Tibial artery (tissue), 4 donors: Measurements from ENCODE around the gene OR2F2.

Experiments used
- DNase-seq, 2 donors: peaks; one replicate each; pipeline ENCODE4 v3.0.0-alpha.2; 2019
- H3K27ac ChIP-seq, 2 donors: fragments of 200-600 bp; sonication (generic) in 1 of 2; 1 replicate in 1 of 2; 2 replicates in 1 of 2; pipeline ENCODE4 v1.5.1; 2018 to 2019; ENCODE audit warnings: mild to moderate bottlenecking in 1 of 2
- H3K27me3 ChIP-seq, 2 donors: fragments of 200-600 bp; sonication (generic) in 1 of 2; one replicate each; pipeline versions ENCODE4 v1.5.1 to v1.6.0; 2016 to 2019
- H3K36me3 ChIP-seq, 3 donors: fragments of 200-600 bp; sonication (generic) in 2 of 3; one replicate each; pipeline ENCODE4 v1.5.1; 2016 to 2019; ENCODE audit warnings: mild to moderate bottlenecking in 2 of 3
- H3K4me1 ChIP-seq, 4 donors: fragments of 200-600 bp; sonication (generic) in 2 of 4; 1 replicate in 3 of 4; 2 replicates in 1 of 4; pipeline ENCODE4 v1.5.1; 2016 to 2019
- H3K4me3 ChIP-seq, 2 donors: fragments of 200-600 bp; sonication (generic) in 1 of 2; 1 replicate in 1 of 2; 2 replicates in 1 of 2; pipeline ENCODE4 v1.5.1; 2018 to 2019; ENCODE audit warnings: mild to moderate bottlenecking in 2 of 2
- H3K9me3 ChIP-seq, 3 donors: fragments of 200-600 bp; sonication (generic) in 1 of 3; one replicate each; pipeline ENCODE4 v1.5.1; 2016 to 2019
- intact Hi-C: fragments of 100-400 bp; cut with DNase I; formaldehyde crosslinking; loops from one replicate; pipeline ENCODE4 v1.15.0; 2023; ENCODE audit warnings: low total_unique reads
- TF ChIP-seq, protein P1 (sequence below), 2 experiments: fragments of 200-600 bp in 1 of 2; fragments of 450-650 bp in 1 of 2; IDR thresholded peaks; one replicate each; pipeline ENCODE4 v1.5.1; 2017 to 2019; ENCODE audit warnings: antibody characterized with exemption in 2 of 2, mild to moderate bottlenecking in 1 of 2, moderate library complexity in 1 of 2

Gene OR2F2

DNA sequence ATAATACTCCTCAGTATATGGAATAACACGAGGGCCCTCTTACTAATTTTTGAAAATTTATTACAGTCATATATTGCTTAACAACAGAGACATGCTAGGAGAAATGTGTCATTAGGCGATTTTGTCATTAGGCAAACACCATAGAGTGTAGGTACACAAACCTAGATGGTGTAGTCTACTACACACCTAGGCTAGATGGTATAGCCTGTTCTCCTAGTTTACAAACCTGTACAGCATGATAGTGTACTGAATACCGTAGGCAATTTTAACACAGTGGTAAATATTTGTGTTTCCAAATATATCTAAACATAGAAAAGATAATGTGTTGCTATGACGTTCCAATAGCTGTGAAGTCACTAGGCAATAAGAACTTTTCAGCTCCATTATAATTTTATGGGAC is 32.4 kb downstream of the OR2F2 start:
- no peak for DNase-seq
- Histone ChIP-seq H3K4me3 (no peak overlapping the region), H3K9me3 (peaks cover 0 to 6% (median 0%) of the 10 kb centered on the region in 3 donors), H3K27ac (no peak overlapping the region), H3K27me3 (no peaks in the 10 kb centered on the region), H3K36me3 (no peaks in the 10 kb centered on the region), H3K4me1 (no peaks in the 10 kb centered on the region)
- TF ChIP-seq, protein P1, sequence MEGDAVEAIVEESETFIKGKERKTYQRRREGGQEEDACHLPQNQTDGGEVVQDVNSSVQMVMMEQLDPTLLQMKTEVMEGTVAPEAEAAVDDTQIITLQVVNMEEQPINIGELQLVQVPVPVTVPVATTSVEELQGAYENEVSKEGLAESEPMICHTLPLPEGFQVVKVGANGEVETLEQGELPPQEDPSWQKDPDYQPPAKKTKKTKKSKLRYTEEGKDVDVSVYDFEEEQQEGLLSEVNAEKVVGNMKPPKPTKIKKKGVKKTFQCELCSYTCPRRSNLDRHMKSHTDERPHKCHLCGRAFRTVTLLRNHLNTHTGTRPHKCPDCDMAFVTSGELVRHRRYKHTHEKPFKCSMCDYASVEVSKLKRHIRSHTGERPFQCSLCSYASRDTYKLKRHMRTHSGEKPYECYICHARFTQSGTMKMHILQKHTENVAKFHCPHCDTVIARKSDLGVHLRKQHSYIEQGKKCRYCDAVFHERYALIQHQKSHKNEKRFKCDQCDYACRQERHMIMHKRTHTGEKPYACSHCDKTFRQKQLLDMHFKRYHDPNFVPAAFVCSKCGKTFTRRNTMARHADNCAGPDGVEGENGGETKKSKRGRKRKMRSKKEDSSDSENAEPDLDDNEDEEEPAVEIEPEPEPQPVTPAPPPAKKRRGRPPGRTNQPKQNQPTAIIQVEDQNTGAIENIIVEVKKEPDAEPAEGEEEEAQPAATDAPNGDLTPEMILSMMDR (IDR thresholded peaks at IDR 0.05): no peak
- intact Hi-C loops: no loop called here

DNA sequence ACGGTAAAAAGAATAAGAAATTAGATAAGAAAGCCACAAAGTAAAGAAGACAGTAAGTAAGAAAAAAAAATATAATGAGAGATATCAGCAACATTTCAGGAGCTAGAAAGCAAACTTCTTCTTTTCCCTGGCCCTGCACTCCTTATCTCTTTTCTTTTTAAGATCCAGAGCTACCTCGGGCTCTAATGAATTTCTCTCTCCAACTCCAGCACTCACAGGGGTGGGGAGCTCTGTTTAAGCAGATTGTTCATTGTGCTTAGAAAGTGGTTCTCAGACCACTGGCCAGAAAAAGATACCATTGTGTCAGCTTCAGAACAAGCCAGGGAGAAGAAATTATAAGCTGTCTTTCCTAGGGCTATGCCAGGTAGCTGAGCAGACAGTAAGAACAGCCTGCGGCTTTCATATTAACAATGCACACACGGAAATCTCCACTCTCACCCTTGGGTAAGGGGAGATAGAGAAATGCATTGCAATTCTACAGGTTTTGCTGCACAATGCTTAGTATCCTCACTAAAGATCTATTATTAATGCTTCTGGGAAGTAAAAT is 38.9 kb downstream of the OR2F2 start:
- Histone ChIP-seq H3K4me1 (no peaks in the 10 kb centered on the region), H3K27me3 (no peaks in the 10 kb centered on the region), H3K27ac (no peak overlapping the region), H3K4me3 (no peak overlapping the region), H3K36me3 (no peaks in the 10 kb centered on the region), H3K9me3 (peaks cover 0 to 6% (median 0%) of the 10 kb centered on the region in 3 donors)
- intact Hi-C loops: no loop called here
- TF ChIP-seq, protein P1 (IDR thresholded peaks at IDR 0.05): no peak
- no peak for DNase-seq

DNA sequence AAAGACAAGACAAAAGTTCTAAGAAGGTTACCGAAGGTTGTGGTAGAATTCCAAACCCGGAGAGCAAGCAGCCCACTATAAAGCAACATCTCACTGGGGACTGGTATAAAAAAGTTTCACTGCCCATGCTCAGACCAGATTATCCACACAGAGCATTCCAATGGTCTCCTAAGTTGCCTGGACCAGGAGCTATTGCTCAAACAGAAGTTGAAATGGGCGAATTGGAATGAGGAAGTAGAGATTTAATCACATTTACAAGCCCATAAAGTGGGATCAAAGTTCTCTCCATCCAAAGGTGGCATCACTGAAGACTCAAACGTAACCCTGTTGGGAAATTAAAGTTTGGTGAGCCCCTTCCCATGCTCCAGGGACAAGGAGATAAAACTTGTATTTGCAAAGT is 39.4 kb downstream of the OR2F2 start:
- intact Hi-C loops: no loop called here
- Histone ChIP-seq H3K27me3 (no peaks in the 10 kb centered on the region), H3K9me3 (peaks cover 0 to 6% (median 0%) of the 10 kb centered on the region in 3 donors), H3K36me3 (no peaks in the 10 kb centered on the region), H3K4me1 (peaks cover 0 to 4% (median 0%) of the 10 kb centered on the region in 4 donors), H3K27ac (no peak overlapping the region), H3K4me3 (no peak overlapping the region)
- TF ChIP-seq, protein P1 (IDR thresholded peaks at IDR 0.05): no peak
- DNase-seq: no peak

DNA sequence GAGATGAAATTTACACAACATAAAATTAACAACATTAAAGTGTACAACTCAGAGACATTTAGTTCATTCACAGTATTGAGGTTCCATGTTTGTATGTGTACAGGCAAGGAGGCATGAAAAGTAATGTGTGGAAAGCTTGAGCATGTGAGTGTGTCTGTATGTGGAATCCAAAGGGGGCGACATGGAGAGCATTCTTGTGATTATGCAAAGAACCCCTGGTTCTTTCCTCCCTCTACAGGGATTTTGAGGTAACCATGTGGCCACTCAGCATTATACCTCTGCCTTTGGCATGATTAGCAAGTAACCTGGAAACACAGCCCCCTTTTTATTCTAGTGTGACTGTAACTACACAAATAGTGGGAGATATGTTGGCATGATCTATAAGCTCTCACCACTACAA is 40.6 kb downstream of the OR2F2 start:
- H3K9me3 ChIP-seq: peaks cover 0 to 6% (median 0%) of the 10 kb centered on the region in 3 donors
- no peak overlapping the region for H3K4me3 ChIP-seq
- no peaks in the 10 kb centered on the region for H3K36me3 ChIP-seq
- intact Hi-C loops: no loop called here
- no peaks in the 10 kb centered on the region for H3K27me3 ChIP-seq
- no peak overlapping the region for H3K27ac ChIP-seq
- H3K4me1 ChIP-seq: peaks cover 0 to 7% (median 0%) of the 10 kb centered on the region in 4 donors
- TF ChIP-seq, protein P1 (IDR thresholded peaks at IDR 0.05): no peak
- DNase-seq: no peak

DNA sequence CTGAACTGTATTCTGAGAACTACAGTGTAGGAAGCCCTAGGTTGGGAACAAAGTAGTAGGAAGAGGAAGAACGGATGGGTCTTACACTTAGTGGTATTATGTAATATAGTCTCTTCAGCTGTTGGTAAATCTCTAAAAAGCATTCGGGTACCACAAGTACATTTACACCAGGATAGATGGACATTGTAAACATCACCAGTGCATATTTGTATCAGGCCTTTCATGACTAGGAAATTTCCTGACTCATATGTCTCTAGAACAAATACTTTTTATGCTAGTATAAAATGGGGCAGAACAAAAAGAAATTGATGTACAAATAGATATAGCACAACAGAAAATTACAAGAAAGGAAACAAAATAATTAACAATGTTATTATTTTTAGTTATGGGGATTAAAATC is 43.6 kb downstream of the OR2F2 start:
- TF ChIP-seq, protein P1 (IDR thresholded peaks at IDR 0.05): no peak
- no peak overlapping the region for H3K4me3 ChIP-seq
- H3K4me1 ChIP-seq: peaks cover 0 to 7% (median 0%) of the 10 kb centered on the region in 4 donors

DNA sequence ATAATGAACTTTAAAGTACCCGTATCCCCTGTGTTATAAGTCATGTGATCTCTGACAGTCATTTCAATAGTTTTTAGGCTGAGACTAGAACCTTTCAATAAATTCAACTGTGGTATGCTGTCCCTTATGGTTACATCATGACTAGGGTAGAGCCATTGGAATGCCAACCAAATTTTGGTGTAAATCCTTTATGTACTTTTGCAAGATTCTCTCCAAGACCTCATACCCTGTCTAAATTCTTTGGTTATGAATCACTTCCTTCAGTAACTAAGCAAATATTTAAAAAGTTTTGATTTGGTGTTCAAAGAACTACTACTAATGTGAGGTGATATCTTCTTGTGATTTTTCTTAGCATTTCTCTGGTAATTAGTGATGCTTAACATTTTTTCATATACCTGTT is 44.3 kb downstream of the OR2F2 start:
- H3K27me3 ChIP-seq: no peaks in the 10 kb centered on the region
- no peaks in the 10 kb centered on the region for H3K9me3 ChIP-seq
- no peak overlapping the region for H3K4me3 ChIP-seq
- TF ChIP-seq, protein P1 (IDR thresholded peaks at IDR 0.05): no peak
- no peaks in the 10 kb centered on the region for H3K36me3 ChIP-seq
- intact Hi-C loops: no loop called here
- H3K27ac ChIP-seq: no peak overlapping the region
- peaks cover 0 to 7% (median 0%) of the 10 kb centered on the region in 4 donors for H3K4me1 ChIP-seq
- no peak for DNase-seq

More for the DNA sequence above, 43.6 kb downstream of the OR2F2 start:
- Histone ChIP-seq H3K27ac (no peak overlapping the region), H3K27me3 (no peaks in the 10 kb centered on the region), H3K36me3 (no peaks in the 10 kb centered on the region), H3K9me3 (no peaks in the 10 kb centered on the region)
- DNase-seq: no peak
- intact Hi-C loops: no loop called here
